HFF-Myc (cell line): ENCODE data around the gene C2orf66.

Experiments used
- DNase-seq: peaks from one replicate; pipeline ENCODE4 v3.0.0-alpha.2; 2011; ENCODE audit warnings: low read depth; ENCODE audit errors: extremely low read depth
- H3K4me3 ChIP-seq: replicated peaks from 2 replicates; pipeline ENCODE4 v1.5.1; 2011; ENCODE audit warnings: low read depth, mild to moderate bottlenecking, control low read depth, low read length
- TF ChIP-seq, protein P1 (sequence below): IDR thresholded peaks from 2 replicates; pipeline ENCODE4 v1.5.1; 2012; ENCODE audit warnings: mild to moderate bottlenecking, low read depth, low read length, control low read depth; ENCODE audit errors: missing control alignments

The C2orf66 gene

GRCh38 chr2:196808083-196808665 lies 981 bp downstream of the C2orf66 start:
- no peak overlapping the region for H3K4me3 ChIP-seq
- no peak for DNase-seq
- TF ChIP-seq, protein P1, sequence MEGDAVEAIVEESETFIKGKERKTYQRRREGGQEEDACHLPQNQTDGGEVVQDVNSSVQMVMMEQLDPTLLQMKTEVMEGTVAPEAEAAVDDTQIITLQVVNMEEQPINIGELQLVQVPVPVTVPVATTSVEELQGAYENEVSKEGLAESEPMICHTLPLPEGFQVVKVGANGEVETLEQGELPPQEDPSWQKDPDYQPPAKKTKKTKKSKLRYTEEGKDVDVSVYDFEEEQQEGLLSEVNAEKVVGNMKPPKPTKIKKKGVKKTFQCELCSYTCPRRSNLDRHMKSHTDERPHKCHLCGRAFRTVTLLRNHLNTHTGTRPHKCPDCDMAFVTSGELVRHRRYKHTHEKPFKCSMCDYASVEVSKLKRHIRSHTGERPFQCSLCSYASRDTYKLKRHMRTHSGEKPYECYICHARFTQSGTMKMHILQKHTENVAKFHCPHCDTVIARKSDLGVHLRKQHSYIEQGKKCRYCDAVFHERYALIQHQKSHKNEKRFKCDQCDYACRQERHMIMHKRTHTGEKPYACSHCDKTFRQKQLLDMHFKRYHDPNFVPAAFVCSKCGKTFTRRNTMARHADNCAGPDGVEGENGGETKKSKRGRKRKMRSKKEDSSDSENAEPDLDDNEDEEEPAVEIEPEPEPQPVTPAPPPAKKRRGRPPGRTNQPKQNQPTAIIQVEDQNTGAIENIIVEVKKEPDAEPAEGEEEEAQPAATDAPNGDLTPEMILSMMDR, result peak; percentile 3

DNA sequence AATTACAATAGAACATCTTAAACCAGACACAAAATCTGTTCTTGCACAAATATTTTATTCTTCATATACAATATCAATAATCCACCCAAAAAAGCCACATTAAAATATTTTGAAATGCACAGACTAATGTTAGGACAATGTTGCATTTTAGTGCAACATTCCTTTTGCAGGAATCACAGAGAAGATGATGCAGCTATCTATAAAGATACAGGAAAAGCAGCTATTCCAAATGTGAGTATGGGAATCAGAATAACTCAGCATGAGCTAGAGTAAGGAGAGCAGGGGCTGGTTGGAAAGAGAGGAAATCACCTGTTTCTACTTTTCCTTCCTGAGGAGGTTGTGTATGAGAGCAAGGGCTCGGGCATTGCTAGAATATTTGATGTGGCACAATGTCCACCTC lies 4.8 kb downstream of the C2orf66 start:
- no peak overlapping the region for H3K4me3 ChIP-seq
- no peak for DNase-seq
- TF ChIP-seq, protein P1, result no peak

DNA sequence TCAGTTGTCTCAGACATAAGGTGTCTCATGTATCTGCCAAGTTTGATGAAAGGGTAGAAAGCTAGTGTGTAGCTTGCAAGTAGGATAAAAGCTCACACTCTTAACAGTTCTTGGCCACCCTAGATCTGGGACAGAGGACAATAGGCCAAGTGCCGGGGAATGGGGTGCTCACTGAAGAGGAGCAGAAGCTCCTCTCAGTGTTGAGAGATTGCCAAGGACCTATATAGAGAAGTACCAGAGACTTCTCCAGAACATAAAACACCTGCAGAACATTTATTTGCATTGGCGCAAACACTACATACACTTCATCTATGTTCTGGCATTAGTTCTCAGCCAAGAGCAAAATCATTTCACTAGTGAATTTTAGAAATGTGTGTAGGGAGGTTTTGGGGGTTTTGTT lies 6.8 kb downstream of the C2orf66 start:
- TF ChIP-seq, protein P1, result no peak
- DNase-seq, result no peak
- no peak overlapping the region for H3K4me3 ChIP-seq

DNA sequence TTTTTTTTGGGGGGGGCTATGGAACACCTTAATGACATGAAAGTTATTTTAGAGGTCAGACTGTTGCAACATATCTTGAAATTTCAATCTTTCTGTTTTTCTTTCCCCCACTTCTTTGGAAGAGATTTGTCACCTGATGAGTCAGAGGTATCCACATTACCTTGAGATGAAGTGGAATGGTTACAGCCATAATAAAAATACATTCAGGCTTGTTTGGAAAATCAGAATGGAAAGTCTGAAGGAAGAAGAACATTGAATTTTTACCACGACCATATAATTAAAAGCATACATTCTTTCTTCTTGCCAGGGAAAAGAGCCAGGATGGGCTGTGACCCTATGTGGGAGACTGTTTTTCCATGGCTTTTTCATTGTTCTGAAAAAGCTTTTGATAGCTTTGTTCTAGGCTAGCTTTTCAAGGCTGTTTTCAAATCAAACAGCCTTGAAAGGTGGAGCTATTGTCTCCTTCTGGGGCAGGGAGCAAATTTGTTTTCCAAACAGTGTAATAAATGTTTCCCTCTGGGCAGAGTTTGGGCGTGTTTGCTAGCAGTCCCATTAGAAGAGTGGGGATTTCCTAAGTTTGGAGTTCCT lies 7.4 kb downstream of the C2orf66 start:
- no peak overlapping the region for H3K4me3 ChIP-seq
- DNase-seq, result no peak
- TF ChIP-seq, protein P1, result no peak

- TF ChIP-seq, protein P1, result no peak
- peak overlapping the region; percentile 58 for H3K4me3 ChIP-seq
- no peak for DNase-seq
Observed at GRCh38 chr2:196798980-196799379, 10.2 kb downstream of the C2orf66 start.

GRCh38 chr2:196792865-196793264 lies 16.3 kb downstream of the C2orf66 start:
- no peak overlapping the region for H3K4me3 ChIP-seq
- no peak for DNase-seq
- TF ChIP-seq, protein P1, result no peak
